Rectal smooth muscle tissue (tissue), 1 donor: ENCODE measurements around the gene ELOB.

Experiments used
- H3K27ac ChIP-seq: one replicate; pipeline ENCODE4 v1.7.0; 2013; ENCODE audit warnings: low read depth, low read length, inconsistent platforms
- H3K27me3 ChIP-seq: one replicate; pipeline ENCODE4 v1.7.0; 2013; ENCODE audit warnings: low read length; ENCODE audit not compliant: control insufficient read depth, insufficient read depth
- H3K36me3 ChIP-seq: one replicate; pipeline ENCODE4 v1.7.0; 2013; ENCODE audit warnings: low read length; ENCODE audit not compliant: control insufficient read depth, insufficient read depth
- H3K4me1 ChIP-seq: one replicate; pipeline ENCODE4 v1.7.0; 2013; ENCODE audit warnings: low read length; ENCODE audit not compliant: control insufficient read depth, insufficient read depth
- H3K4me3 ChIP-seq: one replicate; pipeline ENCODE4 v1.7.0; 2013; ENCODE audit warnings: low read length
- H3K9ac ChIP-seq: one replicate; pipeline ENCODE4 v1.7.0; 2013; ENCODE audit warnings: low read length

Gene ELOB

GRCh38 chr16:2785101-2785991 is 8.3 kb upstream of the ELOB start:
- H3K4me3 ChIP-seq, result peak overlapping the region; percentile 43
- H3K9ac ChIP-seq, result no peak overlapping the region
- no peaks in the 10 kb centered on the region for H3K36me3 ChIP-seq
- peaks cover 19% of the 10 kb centered on the region for H3K27me3 ChIP-seq
- no peak overlapping the region for H3K27ac ChIP-seq
- no peaks in the 10 kb centered on the region for H3K4me1 ChIP-seq

GRCh38 chr16:2784358-2785100 is 7.4 kb upstream of the ELOB start:
- Histone ChIP-seq H3K36me3 (no peaks in the 10 kb centered on the region), H3K9ac (no peak overlapping the region), H3K27me3 (peaks cover 19% of the 10 kb centered on the region), H3K27ac (no peak overlapping the region), H3K4me1 (no peaks in the 10 kb centered on the region), H3K4me3 (peak overlapping the region; percentile 43)

GRCh38 chr16:2783581-2784357 is 6.7 kb upstream of the ELOB start:
- Histone ChIP-seq H3K27me3 (peaks cover 19% of the 10 kb centered on the region), H3K27ac (no peak overlapping the region), H3K4me1 (no peaks in the 10 kb centered on the region), H3K36me3 (no peaks in the 10 kb centered on the region), H3K9ac (no peak overlapping the region), H3K4me3 (no peak overlapping the region)

GRCh38 chr16:2782583-2783351 is 5.7 kb upstream of the ELOB start:
- Histone ChIP-seq H3K4me1 (peaks cover 3% of the 10 kb centered on the region), H3K27ac (no peak overlapping the region), H3K9ac (no peak overlapping the region), H3K4me3 (no peak overlapping the region), H3K36me3 (no peaks in the 10 kb centered on the region), H3K27me3 (peaks cover 16% of the 10 kb centered on the region)

GRCh38 chr16:2779978-2780898 is 3.2 kb upstream of the ELOB start:
- no peak overlapping the region for H3K4me3 ChIP-seq
- H3K27me3 ChIP-seq, result peaks cover 4% of the 10 kb centered on the region
- H3K36me3 ChIP-seq, result no peaks in the 10 kb centered on the region
- H3K9ac ChIP-seq, result no peak overlapping the region
- peaks cover 3% of the 10 kb centered on the region for H3K4me1 ChIP-seq
- no peak overlapping the region for H3K27ac ChIP-seq

- Histone ChIP-seq H3K36me3 (peaks cover 5% of the 10 kb centered on the region), H3K9ac (no peak overlapping the region), H3K27ac (no peak overlapping the region), H3K4me3 (no peak overlapping the region), H3K4me1 (peaks cover 3% of the 10 kb centered on the region), H3K27me3 (no peaks in the 10 kb centered on the region)
These were observed 2.3 kb upstream of the ELOB start for GRCh38 chr16:2779151-2779920.

GRCh38 chr16:2778630-2778958 is 1.5 kb upstream of the ELOB start:
- Histone ChIP-seq H3K4me3 (peak overlapping the region; percentile 95), H3K27ac (peak overlapping the region; percentile 100), H3K27me3 (no peaks in the 10 kb centered on the region), H3K4me1 (peaks cover 3% of the 10 kb centered on the region), H3K36me3 (peaks cover 11% of the 10 kb centered on the region), H3K9ac (peak overlapping the region; percentile 100)

GRCh38 chr16:2777903-2778629 is 986 bp upstream of the ELOB start:
- peak overlapping the region; percentile 100 for H3K9ac ChIP-seq
- H3K4me1 ChIP-seq, result peaks cover 3% of the 10 kb centered on the region
- no peaks in the 10 kb centered on the region for H3K27me3 ChIP-seq
- peaks cover 16% of the 10 kb centered on the region for H3K36me3 ChIP-seq
- peak overlapping the region; percentile 100 for H3K27ac ChIP-seq
- peak overlapping the region; percentile 95 for H3K4me3 ChIP-seq

GRCh38 chr16:2776500-2777139 is 460 bp downstream of the ELOB start:
- Histone ChIP-seq H3K4me3 (peak overlapping the region; percentile 77), H3K27me3 (no peaks in the 10 kb centered on the region), H3K36me3 (peaks cover 22% of the 10 kb centered on the region), H3K27ac (peak overlapping the region; percentile 72), H3K9ac (peak overlapping the region; percentile 28), H3K4me1 (peaks cover 3% of the 10 kb centered on the region)
